ENCODE results near the gene GCLC.
"Not testable (repeated sequence)": the region's sequence is repeated elsewhere in the genome, so short reads cannot be mapped to it uniquely, and the experiment has no call there.

Gene GCLC

DNA sequence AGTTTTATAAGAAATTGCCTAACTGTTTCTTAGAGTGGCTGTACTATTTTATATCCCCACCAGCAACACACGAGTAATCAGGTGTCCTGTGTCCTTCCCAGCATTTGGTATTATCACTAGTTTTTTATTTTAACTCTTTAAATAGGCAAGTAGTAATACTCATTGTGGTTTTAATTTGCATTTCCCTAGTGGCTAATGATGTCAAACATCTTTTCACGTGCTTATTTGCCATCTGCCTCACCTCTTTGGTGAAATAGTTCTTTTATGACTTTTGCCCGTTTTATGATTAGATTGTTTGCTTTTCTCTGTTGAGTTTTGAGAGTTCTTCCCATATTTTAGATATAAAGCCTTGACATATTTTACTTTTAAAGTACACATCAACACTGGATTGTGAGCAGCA, 57.8 kb downstream of the GCLC start:
- no peak for DNase-seq

DNA sequence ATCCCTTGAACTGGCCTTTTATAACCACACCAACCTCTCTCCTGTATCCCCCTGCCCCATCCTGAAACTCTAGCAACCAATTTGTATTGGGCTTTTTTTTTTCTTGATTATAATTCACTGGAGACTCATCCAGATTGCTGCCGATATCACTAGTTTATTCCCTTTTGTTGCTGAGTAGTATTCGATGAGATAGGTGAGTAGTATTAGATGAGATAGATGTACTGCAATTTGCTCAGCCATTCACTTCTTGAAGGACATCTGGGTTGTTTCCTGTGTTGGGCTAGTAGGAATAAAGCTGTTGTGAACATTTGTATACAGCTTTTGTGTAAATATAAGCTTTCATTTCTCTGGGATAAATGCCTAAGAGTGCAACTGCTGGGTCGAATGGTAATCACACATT, 58.2 kb downstream of the GCLC start:
- DNase-seq = no peak

DNA sequence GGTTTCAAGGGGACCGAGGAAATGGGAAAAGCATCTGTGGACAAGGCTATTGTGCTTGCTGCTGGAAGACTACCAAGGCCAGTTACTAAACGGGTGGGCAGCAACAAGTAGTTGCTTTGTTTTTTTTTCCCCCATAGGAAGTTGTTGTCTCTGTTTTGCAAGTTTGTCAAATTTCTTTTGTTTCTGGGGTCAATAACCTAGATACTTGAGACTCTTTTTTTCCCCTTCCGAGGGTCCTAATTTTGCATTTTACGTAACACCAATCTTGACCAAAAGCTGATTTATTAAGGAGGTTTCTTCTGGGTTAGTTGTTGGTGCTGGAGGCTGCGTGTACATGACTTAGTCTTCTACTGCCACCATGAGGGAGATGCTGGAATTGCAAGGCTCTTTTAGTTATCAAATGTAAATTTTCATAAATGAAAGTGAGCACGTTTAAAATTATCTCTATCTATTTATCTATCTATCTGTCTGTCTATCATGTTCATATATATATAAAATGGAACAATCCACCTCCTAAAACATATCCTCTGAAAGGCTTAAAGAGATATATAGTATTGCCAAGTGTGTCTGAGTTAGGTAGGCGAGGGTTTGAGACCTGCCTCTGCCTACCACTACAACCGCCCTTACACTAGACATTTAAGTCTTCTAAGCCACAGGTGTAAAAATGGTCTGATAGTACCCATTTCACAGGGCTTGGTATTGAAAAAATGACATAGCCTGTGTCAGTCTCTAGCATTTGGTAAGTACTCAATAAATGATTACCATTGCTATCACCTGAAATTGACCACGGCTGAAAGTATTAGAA, 60.2 kb downstream of the GCLC start:
- peak; percentile 52 to 74 for DNase-seq

DNA sequence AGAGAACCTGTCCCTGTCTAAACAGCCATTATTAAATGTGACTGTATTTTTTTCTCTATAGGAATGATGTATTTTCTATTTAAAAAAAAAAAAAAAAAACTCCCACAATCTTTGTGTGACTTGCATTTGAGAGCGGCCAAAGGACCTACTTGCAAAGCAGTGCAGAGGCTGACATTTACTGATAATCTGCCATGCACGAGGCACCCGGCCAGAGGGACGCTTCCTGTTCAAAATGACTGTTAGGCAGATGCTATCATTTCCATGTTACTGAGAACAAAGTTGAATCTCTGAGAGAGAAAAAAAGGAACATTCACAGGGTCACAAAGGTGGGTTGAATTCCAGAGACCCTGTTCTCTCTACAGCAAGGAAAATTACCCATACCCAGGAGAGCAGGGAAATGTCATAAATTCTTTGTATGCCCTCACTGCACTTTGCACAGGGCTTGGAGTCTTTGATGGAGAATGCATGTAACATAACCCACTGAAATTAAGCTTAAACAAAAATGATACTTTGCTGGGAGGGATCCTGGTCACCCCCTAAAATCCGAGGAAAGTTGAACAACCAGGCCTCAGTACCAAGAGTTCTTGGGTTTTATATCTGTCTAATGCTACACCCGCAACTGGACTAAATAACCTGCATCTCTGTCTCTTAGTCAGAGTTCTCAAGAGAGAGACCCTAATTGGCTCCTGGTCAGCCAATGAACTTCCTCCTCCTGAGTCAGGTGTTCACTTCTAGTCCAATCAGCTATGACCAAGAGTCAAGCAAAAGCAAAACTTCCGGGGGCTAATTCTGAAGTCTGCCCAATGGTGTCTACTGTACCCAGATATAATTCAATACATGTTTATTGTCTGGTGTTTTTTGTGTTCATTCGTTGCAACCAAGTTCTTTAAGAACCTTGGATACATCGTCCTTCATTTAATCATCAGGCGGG, 61.2 kb downstream of the GCLC start:
- peak in 1 of 2 experiments; percentile 44 for DNase-seq

DNA sequence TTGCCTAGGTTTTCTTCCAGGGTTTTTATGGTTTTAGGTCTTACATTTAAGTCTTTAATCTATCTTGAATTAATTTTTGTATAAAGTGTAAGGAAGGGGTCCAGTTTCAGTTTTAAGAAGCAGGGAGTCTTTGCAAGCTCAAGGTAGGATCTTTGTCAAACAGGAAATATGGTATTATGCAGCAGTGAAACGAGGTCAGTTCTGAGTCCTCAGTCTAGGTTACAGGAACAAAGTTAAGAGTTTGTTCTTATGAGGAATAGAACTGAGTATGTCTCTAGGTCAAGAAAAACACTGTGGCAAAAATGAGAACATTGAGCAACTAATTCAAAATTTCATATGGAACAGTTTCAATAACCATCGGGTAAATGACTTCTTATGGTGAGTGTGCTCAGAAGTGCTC, 63.6 kb downstream of the GCLC start:
- no peak for DNase-seq

DNA sequence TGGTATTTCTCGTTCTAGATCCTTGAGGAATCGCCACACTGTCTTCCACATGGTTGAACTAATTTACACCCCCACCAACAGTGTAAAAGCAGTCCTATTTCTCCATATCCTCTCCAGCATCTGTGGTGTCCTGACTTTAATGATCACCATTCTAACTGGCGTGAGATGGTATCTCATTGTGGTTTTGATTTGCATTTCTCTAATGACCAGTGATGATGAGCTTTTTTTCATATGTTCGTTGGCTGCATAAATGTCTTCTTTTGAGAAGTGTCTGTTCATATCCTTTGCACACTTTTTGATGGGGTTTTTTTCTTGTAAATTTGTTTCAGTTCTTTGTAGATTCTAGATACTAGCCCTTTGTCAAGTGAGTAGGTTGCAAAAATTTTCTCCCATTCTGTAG, 64.1 kb downstream of the GCLC start:
- not testable (repeated sequence) for DNase-seq

DNA sequence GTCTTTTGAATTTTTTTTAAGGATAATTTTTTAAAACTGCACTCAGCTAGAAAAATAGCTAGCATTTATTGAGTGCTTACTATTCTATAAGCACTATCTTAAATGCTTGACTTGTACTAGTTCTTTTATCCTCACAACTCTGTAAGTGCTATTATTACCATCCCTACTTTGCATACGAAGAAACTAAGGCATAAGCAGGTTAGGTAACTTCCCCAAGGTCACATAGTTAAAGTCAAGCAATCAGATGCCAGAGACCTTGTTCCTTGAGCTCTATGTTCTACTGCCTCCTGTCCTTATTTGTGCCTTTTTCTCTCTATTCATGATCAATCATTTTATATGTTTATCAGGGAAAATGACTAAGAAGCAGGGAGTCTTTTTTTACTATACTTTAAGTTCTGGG, 65.0 kb downstream of the GCLC start:
- DNase-seq = no peak

DNA sequence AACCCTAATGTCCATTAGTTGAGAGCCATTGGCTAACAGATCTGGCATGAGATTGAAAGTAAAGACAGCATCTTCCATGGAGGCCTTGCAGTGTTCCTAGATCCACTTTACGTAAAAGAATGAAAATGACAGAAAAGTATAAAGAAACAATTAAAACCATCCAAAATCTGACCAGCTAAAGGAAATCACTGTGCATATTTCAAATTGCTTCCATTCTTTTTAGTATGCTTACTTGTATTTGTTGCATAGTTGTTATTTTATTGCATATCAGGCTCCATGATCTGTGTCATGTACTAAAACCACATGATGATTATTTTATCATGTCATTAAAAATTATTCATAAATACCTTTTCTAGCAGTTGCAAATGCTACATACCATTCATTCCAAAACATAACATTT, 67.9 kb downstream of the GCLC start:
- DNase-seq = no peak

DNA sequence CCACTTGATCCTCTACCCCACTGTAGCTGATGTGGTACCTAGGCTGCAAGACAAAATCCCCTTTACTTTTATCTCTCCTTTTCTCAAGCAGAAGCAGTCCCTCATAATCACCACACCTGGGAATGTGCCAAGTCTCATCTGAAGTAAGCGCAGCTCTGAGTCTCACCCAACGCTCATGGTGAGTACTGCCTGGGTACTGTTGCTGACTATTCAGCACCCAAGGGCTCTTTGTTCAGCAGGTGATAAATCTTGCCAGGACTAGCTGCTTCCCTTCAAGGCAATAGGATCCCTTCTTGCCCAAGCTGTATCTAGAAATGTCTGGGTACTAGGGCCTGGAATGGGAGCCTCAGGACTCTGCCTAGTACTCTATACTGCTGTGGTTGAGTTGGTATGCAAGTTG, 70.9 kb downstream of the GCLC start:
- no peak for DNase-seq

DNA sequence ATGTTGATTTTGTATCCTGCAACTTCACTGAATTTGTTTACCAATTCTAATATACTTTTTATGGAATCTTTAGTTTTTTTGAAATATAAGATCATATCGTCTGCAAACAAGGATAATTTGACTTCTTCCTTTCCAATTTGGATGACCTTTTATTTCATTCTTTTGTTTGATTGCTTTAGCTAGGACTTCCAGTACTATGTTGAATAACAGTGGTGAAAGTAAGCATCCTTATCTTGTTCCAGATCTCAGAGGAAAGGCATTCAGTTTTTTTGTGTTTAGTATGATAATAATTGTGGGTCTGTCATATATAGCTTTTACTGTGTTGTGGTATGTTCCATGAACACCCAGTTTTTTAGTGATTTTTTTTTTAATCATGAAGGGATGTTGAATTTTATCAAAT, 75.7 kb downstream of the GCLC start:
- DNase-seq = no peak

DNA sequence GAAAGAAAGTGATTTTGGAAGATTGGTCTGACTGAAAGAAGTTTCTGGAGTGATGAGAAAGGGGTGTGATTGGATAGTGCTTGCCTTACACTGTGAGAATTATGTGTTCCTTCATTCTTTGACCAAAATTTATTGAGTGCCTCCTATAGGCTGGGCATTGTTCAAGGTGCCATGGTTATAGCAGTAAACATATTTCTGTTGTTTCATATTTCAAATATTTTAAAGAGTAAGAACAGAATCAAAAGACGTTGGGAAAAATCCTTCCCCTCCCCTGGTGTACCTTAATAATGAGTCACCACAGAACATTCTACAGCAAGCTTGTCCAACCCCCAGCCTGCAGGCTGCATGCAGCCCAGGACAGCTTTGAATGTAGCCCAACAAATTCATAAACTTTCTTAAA, 78.6 kb downstream of the GCLC start:
- no peak for DNase-seq

DNA sequence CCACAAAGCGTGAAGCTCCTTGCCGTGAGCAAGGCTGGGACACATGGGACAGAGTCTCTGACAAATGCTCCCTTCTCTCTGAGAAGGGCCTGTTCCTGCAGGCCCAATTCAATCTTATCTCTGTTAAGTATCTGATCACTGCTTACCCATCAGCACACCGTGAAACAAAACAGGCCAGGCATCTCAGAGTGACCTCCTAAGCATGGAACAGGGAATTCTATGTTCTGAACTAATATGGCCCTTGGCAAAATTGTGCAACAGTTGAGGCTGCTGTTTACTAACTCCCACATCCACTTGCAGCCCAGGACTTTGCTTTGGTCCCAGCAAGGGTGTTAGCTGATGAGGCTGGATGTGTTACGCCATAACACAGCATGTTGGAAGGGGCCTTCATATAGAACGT, 79.2 kb downstream of the GCLC start:
- no peak for DNase-seq

DNA sequence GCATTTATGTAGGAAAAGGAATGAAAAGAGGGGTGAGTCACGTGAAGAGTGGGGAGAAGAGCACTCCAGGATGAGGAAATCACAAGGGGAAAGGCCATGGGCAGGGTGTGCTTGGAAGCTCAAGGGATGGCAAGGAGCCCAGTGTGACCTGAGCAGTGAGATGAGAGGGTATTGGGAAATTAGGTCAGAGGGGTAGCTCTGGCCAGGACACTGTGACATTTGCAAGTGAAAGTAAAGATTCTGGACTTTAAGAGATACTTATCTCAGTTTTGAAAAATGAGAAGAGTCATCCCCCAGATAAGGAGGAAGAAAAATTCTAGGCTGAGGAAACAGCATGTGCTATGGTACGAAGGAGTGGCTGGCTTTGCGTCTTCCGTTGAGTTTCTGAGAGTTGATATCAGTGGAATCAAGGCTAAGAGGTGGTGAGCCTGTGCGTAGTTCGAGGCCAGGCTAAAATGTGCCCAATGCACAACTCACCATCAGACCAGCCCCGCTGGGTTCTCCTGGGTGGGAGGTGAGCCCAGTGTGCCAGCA, 79.9 kb downstream of the GCLC start:
- DNase-seq = no peak

DNA sequence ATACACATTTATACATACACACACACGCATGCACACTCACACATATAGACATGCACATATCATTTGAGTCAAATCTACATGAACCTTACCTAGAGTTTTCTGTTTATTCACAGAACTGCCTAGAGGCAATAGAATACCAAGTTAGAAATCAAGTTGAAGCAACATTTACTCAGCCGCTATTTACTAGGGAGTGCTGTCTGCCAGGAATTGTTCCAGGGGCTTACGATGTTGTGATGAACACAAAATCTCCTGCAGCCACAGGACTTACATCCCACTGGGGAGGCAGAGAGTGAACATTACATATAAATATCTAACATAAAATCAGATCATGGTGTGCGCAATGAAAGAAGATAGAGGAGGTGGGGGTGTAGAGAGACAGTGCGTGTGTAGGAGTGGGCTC, 80.4 kb downstream of the GCLC start:
- no peak for DNase-seq

DNA sequence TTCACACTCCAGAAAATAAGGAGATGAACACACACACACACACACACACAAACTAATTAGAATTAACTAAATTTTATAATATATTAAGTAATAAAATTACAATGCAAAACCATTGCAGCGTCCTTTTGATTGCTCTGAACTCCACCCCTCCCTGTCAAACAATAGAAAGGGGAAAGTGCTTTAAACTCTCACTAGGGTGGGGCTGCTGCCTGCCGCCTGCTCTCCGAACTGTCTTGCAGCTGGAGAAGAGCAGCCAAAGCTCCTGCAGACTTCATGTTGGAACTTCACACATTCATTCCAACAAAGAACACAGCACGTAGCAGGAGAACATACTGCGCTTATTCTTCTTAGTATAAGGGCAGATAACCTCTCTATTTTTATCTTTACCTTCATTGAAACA, 83.2 kb downstream of the GCLC start:
- no peak for DNase-seq

DNA sequence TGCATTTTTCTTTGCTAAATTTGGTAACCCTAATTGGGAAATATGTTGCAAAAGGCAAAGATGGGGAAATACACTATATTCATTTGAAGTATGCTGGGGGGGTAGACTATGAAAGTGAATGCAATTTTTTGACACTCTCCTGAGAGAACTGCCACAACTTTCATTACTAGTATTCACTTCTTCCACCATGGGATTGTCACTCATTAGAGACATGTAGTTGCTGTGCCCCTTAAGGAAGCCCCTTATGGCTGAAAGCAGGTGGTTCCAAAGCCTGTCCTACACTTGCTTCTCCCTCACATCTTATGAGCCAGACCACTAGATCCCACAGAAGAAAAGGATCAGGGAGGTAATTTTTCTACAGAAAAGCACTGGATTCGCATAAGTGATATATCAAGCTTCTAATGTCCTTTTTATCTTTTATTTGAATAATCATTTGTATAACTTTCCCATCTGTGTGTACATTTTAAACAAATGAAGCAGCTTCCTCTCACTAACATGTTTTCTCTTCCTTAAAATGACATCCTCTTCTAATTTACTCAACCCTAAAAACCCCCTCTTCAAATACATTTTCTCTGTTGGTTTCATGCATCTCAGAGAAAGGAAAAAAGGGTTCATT, 83.8 kb downstream of the GCLC start:
- DNase-seq = no peak

DNA sequence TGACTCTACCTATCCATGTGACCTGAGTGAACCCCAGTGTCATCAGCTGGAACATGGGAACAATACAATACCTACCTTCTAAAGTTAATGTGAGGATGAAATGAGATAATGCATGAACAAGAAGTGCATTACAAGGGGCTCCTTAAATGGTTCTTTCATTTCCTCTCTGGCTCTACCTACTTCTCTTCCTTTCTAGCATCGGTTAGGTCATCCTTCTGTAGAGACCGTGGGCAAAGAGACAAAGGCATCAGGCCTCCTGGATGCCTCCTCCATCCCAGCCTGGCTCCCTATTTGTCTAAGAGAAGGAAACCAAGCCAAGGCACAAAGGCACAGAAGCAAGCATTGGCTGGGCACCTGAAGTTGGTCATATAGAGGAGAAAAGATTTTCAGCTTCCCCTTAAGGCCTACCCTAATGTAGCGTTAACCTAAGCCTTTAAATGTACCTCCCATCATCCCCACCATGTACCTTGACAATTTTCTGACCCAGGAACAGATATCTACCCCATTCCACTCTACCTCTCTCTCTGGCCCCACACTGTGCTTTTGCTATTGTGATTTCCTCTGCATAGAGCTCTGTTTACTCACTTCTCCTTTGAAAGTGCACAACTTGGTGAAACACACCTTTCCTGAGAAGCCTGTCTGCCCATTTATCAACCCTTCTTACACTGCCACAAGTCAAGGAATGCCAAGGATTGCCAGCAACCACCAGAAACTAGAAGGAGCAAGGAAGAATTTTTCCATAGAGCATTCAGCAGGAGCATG, 86.6 kb downstream of the GCLC start:
- DNase-seq = no peak

DNA sequence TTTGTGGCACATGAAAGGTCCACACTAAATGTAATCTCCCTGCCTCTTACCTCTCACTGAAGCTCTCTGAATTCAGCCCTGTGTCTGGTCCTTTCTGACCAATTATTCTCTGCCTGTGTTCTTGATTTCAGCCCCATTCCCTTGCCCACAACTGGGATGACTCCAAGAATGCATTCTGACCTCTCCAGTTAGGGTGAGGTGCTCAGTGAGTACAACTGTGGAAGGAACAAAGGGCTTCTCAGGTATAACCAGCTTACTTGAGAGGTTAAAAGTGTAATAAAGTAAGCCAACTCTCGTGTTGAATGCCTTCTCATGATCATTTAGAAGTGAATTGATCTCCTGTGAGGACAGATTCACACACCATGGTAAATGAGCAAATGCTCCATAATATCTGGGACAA, 88.1 kb downstream of the GCLC start:
- no peak for DNase-seq

DNA sequence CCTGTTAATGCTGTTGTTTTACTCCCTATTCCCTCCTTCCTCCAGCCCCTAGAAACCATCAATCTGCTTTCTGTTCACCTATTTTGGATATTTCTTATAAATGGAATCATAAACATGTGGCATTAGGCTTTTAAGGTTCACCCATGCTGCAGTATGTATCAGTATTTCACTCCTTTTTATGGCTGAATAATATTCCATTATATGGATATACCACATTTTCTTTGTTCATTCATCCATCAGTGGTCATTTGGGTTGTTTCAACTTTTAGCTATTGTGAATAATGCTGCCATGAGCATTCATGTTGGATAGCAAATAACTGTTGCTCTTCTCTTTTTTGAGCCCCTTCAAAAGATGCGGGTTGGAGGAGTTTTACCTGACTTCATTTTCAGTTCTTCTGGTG, 89.2 kb downstream of the GCLC start:
- DNase-seq = no peak

DNA sequence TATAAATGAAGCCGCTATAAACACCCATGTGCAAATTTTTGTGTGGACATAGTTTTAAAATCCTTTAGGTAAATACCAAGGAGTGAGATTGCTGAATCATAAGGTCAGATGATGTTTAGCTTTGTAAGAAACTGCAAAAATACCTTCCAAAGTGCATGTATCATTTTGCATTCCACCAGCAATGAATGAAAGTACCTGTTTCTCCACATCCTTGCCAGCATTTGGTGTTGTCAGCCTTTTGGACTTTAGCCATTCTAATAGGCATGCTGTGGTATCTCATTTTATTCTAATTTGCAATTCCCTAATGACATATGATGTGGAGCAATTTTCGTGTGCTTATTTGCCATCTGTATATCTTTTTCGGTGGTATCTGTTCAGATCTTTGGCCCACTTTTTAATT, 93.7 kb downstream of the GCLC start:
- no peak for DNase-seq

DNA sequence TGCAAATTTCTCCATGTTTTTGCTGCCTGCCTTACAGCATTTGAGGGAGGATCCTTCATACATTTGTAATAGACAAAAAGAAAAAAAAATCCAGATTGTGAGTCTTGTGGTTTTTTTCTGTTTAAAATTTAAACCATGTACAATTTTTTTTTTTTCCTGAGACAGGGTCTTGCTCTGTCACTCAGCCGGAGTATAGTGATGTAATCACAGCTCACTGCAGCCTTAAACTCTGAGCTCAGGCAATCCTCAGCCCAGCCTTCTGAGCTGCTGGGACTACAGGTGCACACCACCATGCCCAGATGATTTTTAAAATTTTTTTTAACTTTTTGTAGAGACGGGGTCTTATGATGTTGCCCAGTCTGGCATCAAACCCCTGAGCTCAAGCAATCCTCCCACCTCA, 97.0 kb downstream of the GCLC start:
- no peak for DNase-seq
